Ishikawa (cell line): Measurements from ENCODE around the gene PIK3C2G.

Experiments used
- CEBPB ChIP-seq: IDR thresholded peaks from 2 replicates; pipeline ENCODE4 v1.6.1; 2012
- CREB1 ChIP-seq: IDR thresholded peaks from 2 replicates; pipeline ENCODE4 v1.6.1; 2012; ENCODE audit warnings: low read depth
- EGR1 ChIP-seq: IDR thresholded peaks from 2 replicates; pipeline ENCODE4 v1.6.1; 2012
- EP300 ChIP-seq: IDR thresholded peaks from 2 replicates; pipeline ENCODE4 v1.6.1; 2012; ENCODE audit warnings: borderline replicate concordance
- FOXM1 ChIP-seq: IDR thresholded peaks from 2 replicates; pipeline ENCODE4 v1.6.1; 2012; ENCODE audit warnings: low read depth, borderline replicate concordance
- NFIC ChIP-seq: IDR thresholded peaks from 2 replicates; pipeline ENCODE4 v1.6.1; 2012
- RAD21 ChIP-seq: IDR thresholded peaks from 2 replicates; pipeline ENCODE4 v1.6.1; 2012; ENCODE audit warnings: low read depth
- TAF1 ChIP-seq: IDR thresholded peaks from 2 replicates; pipeline ENCODE4 v1.6.1; 2012; ENCODE audit warnings: low read depth, mild to moderate bottlenecking
- TCF12 ChIP-seq: IDR thresholded peaks from 2 replicates; pipeline ENCODE4 v1.6.1; 2012; ENCODE audit warnings: low read depth
- TEAD4 ChIP-seq: IDR thresholded peaks from 2 replicates; pipeline ENCODE4 v1.6.1; 2012
- YY1 ChIP-seq: IDR thresholded peaks from 2 replicates; pipeline ENCODE4 v1.6.1; 2012; ENCODE audit warnings: low read depth
- ZBTB7A ChIP-seq: IDR thresholded peaks from 2 replicates; pipeline ENCODE4 v1.6.1; 2012; ENCODE audit warnings: low read depth
- TF ChIP-seq, protein P1 (sequence below): IDR thresholded peaks from 2 replicates; pipeline ENCODE4 v1.6.1; 2012
- TF ChIP-seq, protein P2 (sequence below): IDR thresholded peaks from 2 replicates; pipeline ENCODE4 v1.6.1; 2012
- TF ChIP-seq, protein P3 (sequence below): IDR thresholded peaks from 2 replicates; pipeline ENCODE4 v1.6.1; 2012; ENCODE audit warnings: low read depth, mild to moderate bottlenecking

The PIK3C2G gene

DNA sequence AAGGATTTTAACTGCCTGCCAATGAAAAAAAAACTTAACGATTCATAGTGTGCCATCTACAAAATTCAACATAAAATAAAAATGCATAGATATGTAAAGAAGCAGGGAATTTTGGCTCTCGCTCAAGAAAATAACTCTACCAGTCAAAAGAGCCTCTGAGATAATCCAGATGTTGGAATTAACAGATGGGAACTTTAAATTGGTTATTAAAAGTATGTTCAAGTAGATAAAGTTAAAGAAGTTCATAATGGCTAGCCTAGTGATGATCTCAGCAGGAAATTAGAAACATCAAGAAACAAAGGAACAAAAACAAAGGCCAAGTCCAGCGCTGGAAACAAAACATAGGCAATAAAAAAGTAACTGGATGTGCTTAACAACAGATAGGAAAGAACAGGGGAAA is 23.1 kb downstream of the PIK3C2G start:
- no peak for TF ChIP-seq TCF12
- TF ChIP-seq, protein P1, sequence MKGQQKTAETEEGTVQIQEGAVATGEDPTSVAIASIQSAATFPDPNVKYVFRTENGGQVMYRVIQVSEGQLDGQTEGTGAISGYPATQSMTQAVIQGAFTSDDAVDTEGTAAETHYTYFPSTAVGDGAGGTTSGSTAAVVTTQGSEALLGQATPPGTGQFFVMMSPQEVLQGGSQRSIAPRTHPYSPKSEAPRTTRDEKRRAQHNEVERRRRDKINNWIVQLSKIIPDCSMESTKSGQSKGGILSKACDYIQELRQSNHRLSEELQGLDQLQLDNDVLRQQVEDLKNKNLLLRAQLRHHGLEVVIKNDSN = no peak
- TF ChIP-seq EP300 = no peak
- TF ChIP-seq FOXM1 = no peak
- no peak for TF ChIP-seq CEBPB
- TF ChIP-seq, protein P2, sequence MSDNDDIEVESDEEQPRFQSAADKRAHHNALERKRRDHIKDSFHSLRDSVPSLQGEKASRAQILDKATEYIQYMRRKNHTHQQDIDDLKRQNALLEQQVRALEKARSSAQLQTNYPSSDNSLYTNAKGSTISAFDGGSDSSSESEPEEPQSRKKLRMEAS = no peak
- no peak for TF ChIP-seq RAD21
- TF ChIP-seq, protein P3, sequence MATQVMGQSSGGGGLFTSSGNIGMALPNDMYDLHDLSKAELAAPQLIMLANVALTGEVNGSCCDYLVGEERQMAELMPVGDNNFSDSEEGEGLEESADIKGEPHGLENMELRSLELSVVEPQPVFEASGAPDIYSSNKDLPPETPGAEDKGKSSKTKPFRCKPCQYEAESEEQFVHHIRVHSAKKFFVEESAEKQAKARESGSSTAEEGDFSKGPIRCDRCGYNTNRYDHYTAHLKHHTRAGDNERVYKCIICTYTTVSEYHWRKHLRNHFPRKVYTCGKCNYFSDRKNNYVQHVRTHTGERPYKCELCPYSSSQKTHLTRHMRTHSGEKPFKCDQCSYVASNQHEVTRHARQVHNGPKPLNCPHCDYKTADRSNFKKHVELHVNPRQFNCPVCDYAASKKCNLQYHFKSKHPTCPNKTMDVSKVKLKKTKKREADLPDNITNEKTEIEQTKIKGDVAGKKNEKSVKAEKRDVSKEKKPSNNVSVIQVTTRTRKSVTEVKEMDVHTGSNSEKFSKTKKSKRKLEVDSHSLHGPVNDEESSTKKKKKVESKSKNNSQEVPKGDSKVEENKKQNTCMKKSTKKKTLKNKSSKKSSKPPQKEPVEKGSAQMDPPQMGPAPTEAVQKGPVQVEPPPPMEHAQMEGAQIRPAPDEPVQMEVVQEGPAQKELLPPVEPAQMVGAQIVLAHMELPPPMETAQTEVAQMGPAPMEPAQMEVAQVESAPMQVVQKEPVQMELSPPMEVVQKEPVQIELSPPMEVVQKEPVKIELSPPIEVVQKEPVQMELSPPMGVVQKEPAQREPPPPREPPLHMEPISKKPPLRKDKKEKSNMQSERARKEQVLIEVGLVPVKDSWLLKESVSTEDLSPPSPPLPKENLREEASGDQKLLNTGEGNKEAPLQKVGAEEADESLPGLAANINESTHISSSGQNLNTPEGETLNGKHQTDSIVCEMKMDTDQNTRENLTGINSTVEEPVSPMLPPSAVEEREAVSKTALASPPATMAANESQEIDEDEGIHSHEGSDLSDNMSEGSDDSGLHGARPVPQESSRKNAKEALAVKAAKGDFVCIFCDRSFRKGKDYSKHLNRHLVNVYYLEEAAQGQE = no peak
- no peak for TF ChIP-seq CREB1
- TF ChIP-seq ZBTB7A = no peak
- no peak for TF ChIP-seq TEAD4

DNA sequence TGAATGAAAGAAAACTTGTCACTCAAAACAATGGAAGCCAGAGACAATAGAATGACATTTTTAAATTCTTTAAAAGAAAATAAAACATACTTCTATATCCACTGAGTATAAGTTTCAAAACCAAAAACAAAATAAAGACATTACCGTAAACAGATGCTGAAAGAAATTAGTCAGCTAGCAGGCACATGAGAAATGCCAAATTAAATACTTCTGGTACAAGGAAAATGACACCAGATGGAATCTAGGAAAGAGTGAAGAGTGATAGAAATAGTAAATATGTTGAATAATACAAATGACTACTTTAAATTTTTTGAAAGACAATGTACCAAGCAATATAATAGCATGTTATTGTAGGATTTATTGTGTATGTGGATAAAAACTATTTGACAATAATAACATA is 23.8 kb downstream of the PIK3C2G start:
- TF ChIP-seq TEAD4 (no peak), NFIC (no peak), TAF1 (no peak)
- TF ChIP-seq, protein P2 = no peak
- TF ChIP-seq, protein P3 = no peak

DNA sequence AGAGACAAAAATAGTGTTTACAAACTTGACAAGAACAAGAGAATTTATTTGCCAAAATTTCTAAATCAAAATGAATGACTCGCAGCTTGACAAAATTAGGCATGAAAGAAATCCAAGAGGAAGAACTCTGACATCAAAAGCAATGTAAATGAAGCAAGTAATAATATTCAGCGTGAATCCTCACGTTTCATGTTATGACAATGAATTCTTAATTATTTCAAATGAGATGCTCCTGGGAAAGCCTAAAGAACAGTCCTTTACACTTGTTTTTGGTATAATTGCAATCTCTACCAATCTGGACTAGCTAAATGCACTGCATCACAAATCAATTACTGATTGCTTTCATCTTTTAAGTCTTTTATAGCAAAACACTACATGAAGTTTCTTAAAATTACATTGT is 29.1 kb downstream of the PIK3C2G start:
- no peak for TF ChIP-seq RAD21
- TF ChIP-seq CREB1 = no peak
- TF ChIP-seq, protein P2 = no peak
- TF ChIP-seq YY1 = no peak
- TF ChIP-seq TAF1 = no peak
- no peak for TF ChIP-seq TEAD4
- TF ChIP-seq ZBTB7A = no peak
- TF ChIP-seq EP300 = no peak

DNA sequence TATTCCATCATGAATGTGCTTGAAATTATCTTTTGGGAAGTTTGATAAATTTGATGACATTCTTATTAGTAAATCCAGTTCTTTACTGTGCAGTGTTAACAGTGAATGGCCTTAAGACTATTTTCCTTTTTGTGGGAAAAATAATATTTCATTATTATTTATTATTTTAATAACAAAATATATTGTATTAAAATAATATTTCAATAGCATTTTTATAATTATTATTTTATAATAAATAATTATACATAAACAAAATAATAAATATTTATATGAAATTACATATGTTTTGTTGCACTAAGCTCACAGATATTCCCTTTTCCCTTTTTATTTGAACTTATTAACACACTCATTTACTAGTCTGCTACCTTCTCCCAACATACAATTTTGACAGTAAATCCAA is 33.6 kb downstream of the PIK3C2G start:
- TF ChIP-seq CREB1 = no peak
- no peak for TF ChIP-seq NFIC
- TF ChIP-seq, protein P1 = no peak
- no peak for TF ChIP-seq TAF1
- TF ChIP-seq, protein P2 = no peak
- TF ChIP-seq, protein P3 = no peak
- no peak for TF ChIP-seq EP300
- TF ChIP-seq TCF12 = no peak
- TF ChIP-seq RAD21 = no peak
- no peak for TF ChIP-seq YY1
- no peak for TF ChIP-seq EGR1
- no peak for TF ChIP-seq ZBTB7A
- TF ChIP-seq CEBPB = no peak
- no peak for TF ChIP-seq TEAD4
- TF ChIP-seq FOXM1 = no peak
